NCI-H1694 (cell line): Measurements from ENCODE around the gene ACADVL.

Experiments
- DNase-seq: peaks from one replicate; lab custom pipeline; 2025; lab: John Stamatoyannopoulos, UW

The ACADVL gene

GRCh38 chr17:7191571-7192270, 28.0 kb upstream of the ACADVL start:
- peak; percentile 82 for DNase-seq

GRCh38 chr17:7192271-7192937, 27.3 kb upstream of the ACADVL start:
- DNase-seq = peak; percentile 62

GRCh38 chr17:7195971-7196370, 23.8 kb upstream of the ACADVL start:
- no peak for DNase-seq

GRCh38 chr17:7196651-7197401, 22.9 kb upstream of the ACADVL start:
- no peak for DNase-seq

- no peak for DNase-seq
These were observed 16.3 kb upstream of the ACADVL start for GRCh38 chr17:7203391-7203790.

GRCh38 chr17:7204336-7204735, 15.4 kb upstream of the ACADVL start:
- peak; percentile 61 for DNase-seq

- DNase-seq = peak; percentile 96
These were observed 14.8 kb upstream of the ACADVL start for GRCh38 chr17:7204828-7205461.

GRCh38 chr17:7205561-7205960, 14.2 kb upstream of the ACADVL start:
- DNase-seq = no peak

GRCh38 chr17:7207120-7208001, 12.4 kb upstream of the ACADVL start:
- no peak for DNase-seq

GRCh38 chr17:7208027-7208571, 11.6 kb upstream of the ACADVL start:
- DNase-seq = no peak

GRCh38 chr17:7208754-7209460, 10.8 kb upstream of the ACADVL start:
- DNase-seq = no peak

GRCh38 chr17:7211491-7212273, 8.1 kb upstream of the ACADVL start:
- no peak for DNase-seq

- peak; percentile 99 for DNase-seq
These were observed 5.8 kb upstream of the ACADVL start for GRCh38 chr17:7213895-7214299.

- DNase-seq = peak; percentile 99
These were observed 5.2 kb upstream of the ACADVL start for GRCh38 chr17:7214300-7215135.

GRCh38 chr17:7215136-7215638, 4.6 kb upstream of the ACADVL start:
- DNase-seq = no peak

- no peak for DNase-seq
These were observed 4.0 kb upstream of the ACADVL start for GRCh38 chr17:7215652-7216180.

GRCh38 chr17:7216242-7217112, 3.3 kb upstream of the ACADVL start:
- DNase-seq = no peak
